Posterior vena cava (tissue), 2 donors: ENCODE results near the gene HERC3. TPM values are rescaled to one million over a fixed set of nuclear protein-coding genes. Genes with fewer than 3 reads are reported as not detected.

Experiments used
- DNase-seq: peaks from one replicate; pipeline ENCODE4 v3.0.0-alpha.2; 2020; ENCODE audit warnings: low spot score
- intact Hi-C, 2 donors: fragments of 100-400 bp; cut with DNase I; formaldehyde crosslinking; loops; one replicate each; pipeline versions ENCODE4 v1.14.1 to v1.14.2; 2022 to 2023
- total RNA-seq, 2 donors: library from RNA; stranded (reverse); fragmentation: NEBNext Ultra II Directional; extraction: Animal tissue kit (Norgen Biotek cat#: 25700); gene quantifications; one replicate each; pipeline ENCODE4 v1.2.1, GENCODE V29; 2021
- donor health status: DM: yes; HTN: yes; CAD: no.
- donor health status: DM: yes; HTN: yes; CAD: no.

HERC3 gene
- total RNA-seq, 2 donors from 2014 or later = 27.1 to 53.6 TPM

DNA sequence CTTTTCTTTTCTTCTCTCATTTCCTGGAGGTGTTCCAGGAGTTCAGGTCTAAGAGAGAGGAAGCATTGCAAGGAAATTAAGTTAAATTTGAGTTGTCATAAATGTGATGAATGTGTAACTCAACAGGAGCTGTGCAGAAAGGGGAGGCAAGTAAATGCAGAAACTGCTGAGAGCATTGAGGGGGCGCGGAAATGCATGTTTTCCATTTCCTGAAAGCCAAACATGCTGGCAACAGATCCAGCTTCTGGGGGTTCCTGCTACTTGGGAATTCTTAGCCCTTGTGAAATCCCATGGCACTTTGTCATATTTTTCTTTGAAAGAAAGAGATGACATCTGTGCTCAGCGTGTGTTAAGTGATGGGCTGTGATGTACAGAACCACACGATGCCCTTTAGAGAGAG is 139.1 kb downstream of the HERC3 start:
- intact Hi-C loops = no loop called here

DNA sequence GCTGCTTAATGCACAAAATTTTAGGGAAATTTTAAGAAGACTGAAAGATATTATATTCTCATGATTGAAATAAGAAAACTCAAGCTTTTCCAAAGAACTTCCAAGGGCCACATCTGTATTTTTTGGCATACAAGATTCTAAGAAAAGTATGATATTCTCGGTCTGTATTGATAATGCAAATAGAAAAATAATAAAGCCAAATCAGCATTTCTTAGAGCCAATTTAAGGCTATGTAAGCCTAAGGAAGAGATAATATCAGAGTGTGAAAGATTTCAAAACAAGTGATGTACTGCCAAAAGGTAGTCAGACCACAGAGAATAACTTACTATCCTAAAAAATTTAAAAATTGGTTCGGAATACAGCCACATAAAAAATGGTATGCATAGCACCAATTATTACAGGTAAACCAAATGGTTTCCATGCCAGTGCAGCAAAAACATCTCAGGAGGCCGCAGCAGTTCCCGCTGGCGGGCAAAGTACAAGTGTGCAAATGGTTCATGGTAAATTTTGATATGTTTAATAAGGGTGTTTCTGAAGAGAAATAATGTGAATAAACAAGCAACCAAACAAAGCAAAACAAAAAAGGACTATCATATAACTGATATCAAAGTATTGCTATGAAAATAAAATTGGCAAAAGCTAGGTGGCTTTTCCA is 140.6 kb downstream of the HERC3 start:
- DNase-seq = no peak
- intact Hi-C loops = no loop called here

More for the DNA sequence above, 139.1 kb downstream of the HERC3 start:
- DNase-seq = no peak

DNA sequence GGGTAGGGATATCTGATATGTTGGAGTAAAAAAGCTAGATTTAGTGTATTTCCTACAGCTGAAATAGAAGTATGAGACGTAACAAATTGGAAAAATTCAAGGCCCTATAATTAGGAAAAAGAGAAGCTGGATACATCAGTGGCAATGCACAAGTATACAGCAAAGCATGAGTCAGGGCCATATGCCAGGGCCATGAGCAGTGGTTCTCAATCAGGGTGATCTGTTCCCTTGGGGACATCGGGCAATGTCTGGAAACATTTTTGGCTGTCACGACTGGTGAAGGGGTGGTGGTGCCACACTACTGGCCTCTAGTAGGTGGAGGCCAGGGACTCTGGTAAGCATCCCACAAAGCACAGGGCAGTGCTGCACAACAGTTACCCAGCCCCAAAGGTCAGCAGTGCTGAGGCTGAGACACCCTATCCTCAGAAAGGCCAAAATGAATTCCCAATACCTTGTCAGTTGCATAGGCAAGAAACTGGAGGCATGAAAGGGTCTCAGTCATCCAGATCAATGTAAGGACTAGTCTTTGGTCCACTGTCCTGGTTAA is 142.2 kb downstream of the HERC3 start:
- DNase-seq = no peak
- intact Hi-C loops = no loop called here

DNA sequence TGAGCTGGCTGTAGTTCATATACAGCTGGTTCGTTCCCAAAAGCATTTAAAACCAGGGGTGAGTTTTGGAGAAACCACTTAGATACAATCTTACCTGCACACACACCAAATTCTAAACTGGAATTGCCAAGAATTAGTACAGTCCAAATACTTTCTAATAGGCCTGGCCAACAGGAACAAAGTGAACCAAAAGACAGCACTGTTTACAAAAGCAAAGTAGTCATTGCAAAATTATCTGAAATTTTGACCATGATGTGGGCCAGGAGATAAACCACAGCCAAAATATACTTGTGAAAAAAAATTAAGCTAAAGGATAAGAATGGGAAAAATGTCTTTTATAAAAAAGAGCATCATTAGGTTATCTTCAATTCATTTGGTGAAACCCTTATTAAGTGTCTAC is 143.3 kb downstream of the HERC3 start:
- intact Hi-C loops = no loop called here
- no peak for DNase-seq

DNA sequence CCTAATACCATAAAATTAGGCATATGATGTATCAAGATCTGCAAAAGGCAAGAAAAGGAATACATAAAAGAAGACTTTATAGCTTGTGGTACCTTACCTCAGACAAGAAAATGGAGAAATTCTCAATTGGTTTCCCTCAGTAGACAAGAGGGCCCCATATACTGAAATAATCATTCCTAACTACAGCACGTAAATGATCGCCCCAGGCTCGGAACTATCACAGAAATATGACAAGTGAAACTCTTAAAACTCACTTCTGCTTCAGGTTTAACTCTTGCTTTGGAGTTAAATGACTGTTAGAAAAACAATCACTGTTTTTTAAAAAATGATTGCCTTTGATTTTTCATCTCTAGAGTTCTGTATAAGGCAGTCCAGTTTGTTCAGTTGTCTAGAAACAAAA is 144.0 kb downstream of the HERC3 start:
- no peak for DNase-seq
- intact Hi-C loops = no loop called here

DNA sequence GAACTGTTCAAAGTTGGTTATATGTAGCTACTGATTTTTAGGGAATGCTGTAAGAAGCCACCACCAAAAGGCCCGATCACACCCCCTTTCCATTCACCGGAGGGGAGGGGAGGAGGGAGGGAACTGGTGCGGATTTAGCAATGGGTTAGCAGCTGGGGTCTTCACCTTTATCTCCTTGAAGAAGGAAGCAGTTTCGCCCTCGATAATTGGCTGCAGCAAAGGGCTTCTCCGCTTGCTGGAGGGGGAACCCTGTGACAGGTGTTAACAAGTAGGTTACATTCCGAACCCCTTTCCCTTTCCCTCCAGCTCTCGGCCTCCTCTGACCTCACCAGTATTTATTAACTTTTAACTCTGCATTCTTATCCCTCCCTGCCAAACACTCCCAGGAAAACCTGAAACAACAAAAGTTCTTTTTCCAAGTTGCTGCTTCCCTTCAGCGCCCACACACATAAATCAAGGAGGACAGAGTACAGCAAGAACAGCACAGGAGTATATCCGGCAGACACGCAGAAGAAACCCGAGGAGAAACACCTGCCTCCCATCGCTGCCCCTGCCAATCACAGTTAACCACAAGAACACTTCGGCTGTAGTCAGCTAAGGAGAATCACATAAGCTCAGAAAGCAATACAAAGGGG is 145.1 kb downstream of the HERC3 start:
- intact Hi-C loops = no loop called here
- no peak for DNase-seq

DNA sequence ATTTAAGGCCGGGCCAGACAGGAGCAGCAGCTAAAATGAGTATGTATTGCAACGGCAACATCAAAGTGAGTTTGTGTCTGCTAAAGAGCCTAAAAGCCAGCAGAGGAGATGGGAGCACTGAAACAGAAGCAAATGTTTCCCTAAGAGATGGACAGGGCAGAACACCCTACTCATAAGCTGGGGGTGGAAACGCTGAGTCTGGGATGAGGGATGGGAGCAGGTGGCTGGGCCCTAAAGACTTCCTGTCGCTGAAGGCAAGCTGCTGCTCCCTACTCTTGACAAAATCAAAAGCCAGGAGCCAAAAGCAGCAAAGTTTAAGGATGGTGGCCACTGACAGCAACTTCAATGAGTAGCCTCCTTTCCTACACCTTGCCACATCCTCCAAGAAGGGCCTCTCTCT is 145.9 kb downstream of the HERC3 start:
- intact Hi-C loops = no loop called here
- DNase-seq = no peak

DNA sequence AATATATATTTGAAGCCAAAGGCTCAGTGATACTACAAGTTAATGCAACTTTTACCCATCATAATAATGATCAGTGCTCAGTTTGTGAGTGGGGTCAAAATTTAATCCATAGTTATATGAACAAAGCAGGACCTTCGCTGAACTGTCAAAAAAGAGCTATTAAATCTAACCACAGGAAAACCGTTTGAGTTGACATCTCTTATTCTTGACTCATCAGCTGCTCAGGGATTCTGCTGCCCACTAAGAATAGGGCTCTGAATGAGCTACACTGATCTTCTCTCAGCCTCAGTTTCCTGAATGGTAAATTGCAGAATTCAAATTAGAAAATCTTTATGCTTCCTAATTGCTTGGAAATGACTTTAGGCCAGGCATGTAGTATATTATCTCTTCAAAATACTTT is 150.3 kb downstream of the HERC3 start:
- intact Hi-C loops = no loop called here
- DNase-seq = no peak

DNA sequence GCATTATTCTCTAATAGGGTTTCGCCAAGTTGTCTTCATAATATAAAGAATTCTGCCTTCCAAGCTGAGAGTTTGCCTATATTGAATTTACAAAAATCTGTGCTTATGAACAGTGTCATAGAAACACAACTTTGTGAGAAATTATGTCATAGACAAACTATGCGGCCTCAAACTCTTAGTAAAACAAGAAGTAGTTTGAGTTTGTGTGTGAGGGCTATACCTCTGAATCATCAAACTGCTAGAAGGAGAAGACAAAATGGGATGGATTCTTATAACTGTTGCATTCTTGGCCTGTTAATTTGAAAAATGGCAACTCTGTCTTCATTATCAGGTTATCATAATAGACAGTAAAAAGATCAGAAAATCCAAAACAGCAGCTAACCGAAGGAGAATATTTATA is 151.4 kb downstream of the HERC3 start:
- intact Hi-C loops = no loop called here
- DNase-seq = no peak

DNA sequence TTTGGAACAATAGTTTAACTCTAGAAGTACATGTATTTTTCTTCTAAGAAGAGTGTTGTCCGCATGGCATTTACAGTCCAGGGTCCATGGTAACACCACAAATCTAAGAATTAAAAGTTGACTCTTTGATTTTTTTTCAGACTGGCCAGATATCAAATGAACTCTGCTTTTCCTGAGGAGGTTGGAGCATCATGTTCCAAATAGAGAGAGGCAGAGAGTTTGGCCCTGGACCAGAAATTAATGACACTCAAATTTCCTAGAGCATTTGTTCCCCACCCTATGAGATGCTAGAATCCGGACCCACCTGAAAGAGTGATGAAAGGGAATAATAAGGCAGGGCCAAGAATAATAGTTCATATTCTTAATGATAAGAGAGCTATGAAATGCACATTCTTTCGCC is 152.3 kb downstream of the HERC3 start:
- intact Hi-C loops = no loop called here
- DNase-seq = no peak

DNA sequence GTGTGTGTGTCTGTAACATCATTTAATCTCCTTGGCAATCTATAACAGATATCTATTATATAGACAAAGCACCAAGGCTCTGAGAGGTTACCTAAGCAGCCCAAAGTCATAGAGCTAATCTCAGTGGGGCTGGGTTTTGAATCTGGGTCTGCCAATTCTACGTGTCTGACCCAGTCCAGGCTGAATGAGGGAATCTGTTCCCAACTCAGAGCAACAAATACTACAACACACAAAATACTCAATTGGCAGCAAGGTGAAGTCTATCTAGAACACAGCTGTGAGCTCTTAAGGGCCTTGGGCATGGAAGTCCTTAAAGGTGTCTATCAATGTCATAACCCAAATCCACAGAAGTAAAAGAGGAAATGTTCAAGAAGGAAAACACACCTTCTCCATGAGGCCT is 152.9 kb downstream of the HERC3 start:
- intact Hi-C loops = no loop called here
- no peak for DNase-seq

DNA sequence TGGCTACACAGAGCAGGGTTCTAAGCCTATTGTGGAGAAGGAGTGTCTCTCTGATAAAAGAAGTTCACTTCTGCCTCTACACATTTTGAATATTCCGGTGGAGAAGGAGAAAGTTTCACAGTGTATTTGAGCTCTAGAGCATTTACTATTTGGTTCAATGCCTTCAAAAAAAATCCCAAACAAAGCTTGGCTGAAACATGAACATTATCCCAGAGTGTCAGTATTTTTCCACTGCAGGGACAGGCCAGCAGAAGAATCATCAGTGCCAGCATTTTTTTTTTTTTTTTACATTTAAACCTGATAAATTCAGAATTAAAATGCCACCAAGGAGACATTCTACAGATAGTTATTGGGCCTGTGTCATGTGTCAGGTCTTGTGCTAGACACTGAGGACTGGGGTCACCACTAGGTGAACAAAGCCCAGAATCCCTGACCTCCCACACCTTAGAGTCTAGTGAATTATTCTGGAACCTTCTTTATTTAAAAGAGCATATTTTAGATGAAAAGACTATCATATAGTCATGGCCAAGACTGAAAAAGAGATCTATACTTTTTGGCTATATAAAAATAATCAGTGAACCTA is 153.4 kb downstream of the HERC3 start:
- no peak for DNase-seq
- intact Hi-C loops = no loop called here

DNA sequence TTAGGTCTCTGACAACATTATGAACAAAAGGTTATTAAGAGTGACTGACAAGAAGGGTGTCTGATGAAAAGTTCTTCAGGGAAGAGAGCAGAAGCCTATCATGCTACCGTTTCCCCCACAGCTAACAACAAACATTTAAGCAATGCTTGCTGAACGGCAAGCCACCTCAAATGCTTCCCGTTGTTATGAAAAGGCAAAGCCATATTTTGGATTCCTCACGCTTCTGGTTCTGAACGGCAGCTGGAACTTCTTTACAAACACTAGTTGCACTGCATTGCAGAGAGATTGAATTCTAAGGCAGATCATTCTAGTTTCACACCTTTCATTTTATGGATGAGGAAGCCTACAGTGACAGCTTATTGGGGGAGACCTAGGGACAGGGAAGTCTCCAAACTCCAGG is 153.9 kb downstream of the HERC3 start:
- intact Hi-C loops = no loop called here
- DNase-seq = no peak

DNA sequence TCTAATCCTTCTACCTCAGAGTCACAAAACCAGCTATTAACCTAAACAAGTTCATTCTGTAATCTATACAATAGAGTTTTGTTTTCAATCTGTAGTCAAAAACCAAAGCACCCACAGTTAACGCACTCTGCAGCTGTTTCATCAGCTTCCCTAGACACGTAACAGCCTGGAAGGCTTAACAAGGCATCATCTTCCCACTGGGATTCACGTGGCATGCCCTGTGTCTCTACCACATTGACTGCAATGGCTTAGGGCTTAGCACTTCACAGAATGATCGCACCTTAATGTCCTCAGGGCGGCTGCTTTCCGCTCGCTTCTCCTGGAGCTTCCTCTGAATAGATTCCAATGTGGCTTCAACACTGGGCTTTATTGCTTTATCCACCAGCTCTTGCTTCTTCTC is 155.1 kb downstream of the HERC3 start:
- no peak for DNase-seq
- intact Hi-C loops = no loop called here

DNA sequence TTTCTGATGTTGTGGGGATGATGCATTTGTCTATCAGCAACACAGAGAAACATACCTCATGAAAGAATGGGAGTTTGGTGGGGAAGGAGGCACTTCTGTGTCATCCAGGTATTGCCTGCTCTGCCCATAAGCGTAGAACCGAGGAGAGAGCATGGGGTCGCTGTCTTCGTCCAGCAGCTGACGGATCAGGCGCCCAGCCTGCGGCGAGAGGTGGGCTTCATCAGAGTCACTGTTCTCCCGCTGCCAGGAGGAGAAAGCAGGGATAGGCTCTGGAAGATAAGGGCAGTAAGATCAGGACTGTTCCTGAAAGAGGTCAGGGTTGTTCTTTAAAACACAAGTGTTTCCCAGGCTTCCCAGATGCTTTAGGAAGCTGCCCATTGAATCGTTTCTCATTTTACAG is 158.1 kb downstream of the HERC3 start:
- intact Hi-C loops = no loop called here
- no peak for DNase-seq

DNA sequence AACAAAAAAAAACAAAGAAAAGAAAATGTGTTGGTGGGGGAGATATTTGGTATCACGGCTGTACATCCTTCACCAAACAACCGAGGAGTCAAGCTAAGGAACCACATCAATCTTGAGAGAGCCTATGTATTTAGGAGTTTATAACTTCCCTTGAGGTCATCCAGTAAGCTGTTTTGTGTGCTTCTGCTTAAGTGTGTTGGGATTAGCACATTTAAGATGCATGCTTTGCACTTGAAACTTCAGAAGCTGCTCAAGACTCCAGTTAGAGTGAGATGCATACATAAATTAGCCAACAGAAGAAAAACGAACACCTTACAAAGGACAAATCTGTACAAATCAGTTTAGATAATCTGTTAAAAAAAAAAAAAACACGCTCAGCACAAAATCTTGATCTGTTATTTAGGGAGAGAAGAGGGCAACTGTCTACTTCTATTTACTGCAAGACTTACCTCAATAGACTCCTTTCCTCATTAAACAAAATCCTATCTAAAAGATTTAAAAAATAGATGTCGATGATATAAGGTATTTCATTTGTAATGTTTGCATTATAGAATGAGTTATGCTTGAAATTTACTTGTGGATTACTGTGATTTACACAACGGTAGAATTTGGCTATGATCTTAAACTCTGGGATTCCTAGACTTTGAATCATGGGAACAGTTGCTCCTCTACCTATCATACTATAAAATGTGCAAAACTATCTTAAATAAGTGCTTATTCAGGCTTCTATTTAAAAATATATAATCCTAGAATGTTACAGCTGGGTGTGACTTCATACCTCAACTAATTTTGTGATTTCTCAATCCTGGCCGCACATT is 159.2 kb downstream of the HERC3 start:
- no peak for DNase-seq
- intact Hi-C loops = no loop called here

DNA sequence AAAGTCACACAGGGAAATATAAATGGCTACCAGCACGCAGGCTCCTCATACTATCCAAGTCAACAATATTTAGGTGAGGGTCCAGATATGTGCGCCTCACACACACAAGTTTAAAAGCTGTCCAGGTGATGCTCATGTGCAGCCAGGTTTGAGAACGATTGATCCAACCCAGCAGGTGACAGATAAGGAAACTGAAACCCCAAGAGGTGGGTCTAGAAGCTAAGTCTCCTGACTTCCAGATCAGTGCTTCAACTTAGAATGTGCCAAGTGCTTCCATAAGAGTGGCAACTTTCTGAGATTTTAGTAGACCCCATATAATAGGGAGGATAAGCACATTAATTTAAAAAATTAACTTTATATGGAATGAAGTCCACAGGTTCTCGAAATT is 159.8 kb downstream of the HERC3 start:
- DNase-seq = no peak
- intact Hi-C loops = no loop called here

DNA sequence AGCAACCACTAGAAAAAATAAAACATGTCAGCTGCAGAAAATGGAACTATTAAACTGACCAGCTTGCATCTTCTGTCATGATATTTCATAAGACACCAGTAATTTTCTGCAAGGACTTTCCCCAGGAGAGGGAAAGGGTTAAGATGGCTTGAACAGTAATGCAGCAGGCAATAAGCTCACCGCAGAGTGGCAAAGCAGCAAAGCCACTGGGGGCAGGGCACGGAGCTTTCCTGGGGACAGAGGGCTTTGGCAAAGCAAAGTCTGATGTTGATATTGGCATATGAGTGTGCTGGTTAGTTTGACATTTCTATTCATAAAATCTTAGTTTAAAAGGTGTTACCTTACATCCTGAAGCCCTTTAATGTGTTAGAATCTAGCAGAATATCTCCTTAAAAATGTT is 160.5 kb downstream of the HERC3 start:
- no peak for DNase-seq

DNA sequence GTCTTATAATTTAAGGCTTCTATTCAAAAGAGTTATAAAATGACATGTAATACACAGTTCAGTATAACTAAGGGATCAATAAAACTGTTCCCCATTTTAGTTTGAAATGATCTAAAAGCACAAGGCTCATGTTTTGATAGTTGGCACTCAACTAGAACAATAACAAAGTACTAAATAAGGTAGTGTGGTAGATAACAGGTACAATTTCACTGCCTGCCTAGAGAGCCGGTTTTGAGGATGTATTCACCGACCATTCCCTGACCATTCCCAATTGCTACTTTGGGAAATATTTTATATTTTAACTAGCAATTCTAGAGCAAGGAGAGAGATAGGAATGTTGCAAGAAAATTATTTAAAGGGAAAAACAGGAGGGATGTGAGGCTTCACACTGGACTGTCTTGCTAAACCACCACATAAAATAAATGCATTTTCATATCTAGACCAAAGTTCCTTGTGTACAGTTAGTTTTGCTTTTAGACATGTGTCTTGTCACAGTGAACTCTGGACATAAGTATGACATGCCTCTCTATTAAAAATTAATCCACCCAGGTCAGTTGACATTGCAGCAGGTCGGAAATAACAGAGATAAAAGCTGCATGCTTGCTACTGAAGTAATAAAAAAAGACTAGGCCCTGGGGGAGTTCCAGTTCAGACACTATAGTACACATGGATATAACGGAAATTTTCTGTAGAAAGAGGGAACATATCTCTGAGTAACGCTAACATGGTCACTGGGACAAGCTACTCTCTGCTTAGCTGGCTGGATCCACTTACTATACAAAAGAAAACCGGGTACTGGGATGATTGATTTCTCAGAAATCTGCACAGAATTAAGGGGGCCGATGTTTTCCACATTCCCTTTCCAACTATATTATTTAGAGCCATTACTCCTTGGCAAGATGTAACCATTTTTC is 161.6 kb downstream of the HERC3 start:
- DNase-seq = no peak

More for the DNA sequence above, 160.5 kb downstream of the HERC3 start:
- intact Hi-C loops = no loop called here

More for the DNA sequence above, 161.6 kb downstream of the HERC3 start:
- intact Hi-C loops = no loop called here
